ENCODE measurements around the gene ZFAND6. TPM values are rescaled to one million over a fixed set of nuclear protein-coding genes. Genes with fewer than 3 reads are reported as not detected.
A peak's percentile ranks its signal among the peaks of the same experiment; 100 is the strongest.

Gene ZFAND6
- total and polyA plus RNA-seq, 9 donors: 57.3 to 105 (median 65.4) TPM

DNA sequence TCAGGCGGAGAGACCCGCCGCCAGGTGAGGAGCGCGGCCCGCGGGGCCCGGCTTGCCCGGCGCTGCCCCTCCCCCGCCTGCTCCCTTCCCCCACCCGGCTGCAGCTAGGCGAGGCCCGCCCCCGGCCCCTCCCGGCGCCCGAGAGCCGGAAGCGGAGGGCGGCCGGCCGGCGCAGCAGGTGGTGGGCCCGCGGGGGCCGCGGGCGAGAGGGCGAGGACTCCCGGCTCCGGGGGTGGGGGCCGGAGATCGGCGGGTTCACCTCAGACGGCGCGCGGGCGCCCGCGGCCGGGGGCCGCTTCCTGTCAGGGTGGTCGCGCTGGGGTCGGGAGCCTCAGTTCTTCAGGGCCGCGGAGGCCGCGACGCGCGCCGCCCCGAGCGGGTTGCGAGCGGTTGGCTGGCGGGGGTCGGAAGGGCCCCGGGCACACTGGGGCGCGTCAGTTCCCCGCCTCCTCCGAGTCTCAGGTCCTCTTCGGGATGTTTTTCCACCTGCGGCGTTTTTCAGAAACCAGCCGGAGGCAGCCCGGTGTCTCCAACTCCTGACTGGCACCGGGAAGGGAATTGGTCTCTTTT lies 395 bp downstream of the ZFAND6 start:
- Histone ChIP-seq H3K36me3 (no peaks in the 10 kb centered on the region), H3K27me3 (no peaks in the 10 kb centered on the region), H3K27ac (peak overlapping the region; percentile 46 to 91), H3K4me1 (ENCODE audit: insufficient read depth) (peaks cover 2% of the 10 kb centered on the region), H3K4me3 (peak overlapping the region; percentile 52), H3K9me3 (no peaks in the 10 kb centered on the region)
- intact Hi-C loops (cut with DNase I): loop anchor here in 2 of 4 donors (5.0 to 10.0 kb wide), 2 partner anchors 92 to 115 kb away; partner anchors contain the start of gene FAH (in 1 of the 2)
- DNase-seq: no peak
- TF ChIP-seq POLR2A (IDR thresholded peaks at IDR 0.05) (no peak), EP300 (IDR thresholded peaks at IDR 0.05) (no peak)
- TF ChIP-seq, protein P1, sequence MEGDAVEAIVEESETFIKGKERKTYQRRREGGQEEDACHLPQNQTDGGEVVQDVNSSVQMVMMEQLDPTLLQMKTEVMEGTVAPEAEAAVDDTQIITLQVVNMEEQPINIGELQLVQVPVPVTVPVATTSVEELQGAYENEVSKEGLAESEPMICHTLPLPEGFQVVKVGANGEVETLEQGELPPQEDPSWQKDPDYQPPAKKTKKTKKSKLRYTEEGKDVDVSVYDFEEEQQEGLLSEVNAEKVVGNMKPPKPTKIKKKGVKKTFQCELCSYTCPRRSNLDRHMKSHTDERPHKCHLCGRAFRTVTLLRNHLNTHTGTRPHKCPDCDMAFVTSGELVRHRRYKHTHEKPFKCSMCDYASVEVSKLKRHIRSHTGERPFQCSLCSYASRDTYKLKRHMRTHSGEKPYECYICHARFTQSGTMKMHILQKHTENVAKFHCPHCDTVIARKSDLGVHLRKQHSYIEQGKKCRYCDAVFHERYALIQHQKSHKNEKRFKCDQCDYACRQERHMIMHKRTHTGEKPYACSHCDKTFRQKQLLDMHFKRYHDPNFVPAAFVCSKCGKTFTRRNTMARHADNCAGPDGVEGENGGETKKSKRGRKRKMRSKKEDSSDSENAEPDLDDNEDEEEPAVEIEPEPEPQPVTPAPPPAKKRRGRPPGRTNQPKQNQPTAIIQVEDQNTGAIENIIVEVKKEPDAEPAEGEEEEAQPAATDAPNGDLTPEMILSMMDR (IDR thresholded peaks at IDR 0.05): no peak
- 0 to 1% (median 1%) methylated on average over 27 to 71 of the region's 72 CpGs for WGBS, 3 donors

- Histone ChIP-seq H3K27me3 (no peaks in the 10 kb centered on the region), H3K4me1 (ENCODE audit: insufficient read depth) (peaks cover 2% of the 10 kb centered on the region), H3K36me3 (no peaks in the 10 kb centered on the region), H3K27ac (peak overlapping the region; percentile 46 to 91), H3K9me3 (no peaks in the 10 kb centered on the region), H3K4me3 (peak overlapping the region; percentile 52)
- 10 to 13% (median 12%) methylated on average over 26 of the region's 26 CpGs for WGBS, 3 donors
- DNase-seq: peak in 4 of 5 donors; percentile 24 to 48 (median 34)
- intact Hi-C loops (cut with DNase I): loop anchor here in 1 of 4 donors (10.0 kb wide), 1 partner anchor 114 kb away; no protein-coding TSS in a partner anchor
- TF ChIP-seq, protein P1 (IDR thresholded peaks at IDR 0.05): no peak
- TF ChIP-seq EP300 (IDR thresholded peaks at IDR 0.05) (no peak), POLR2A (IDR thresholded peaks at IDR 0.05) (no peak)
Observed at GRCh38 chr15:80060356-80061006, 1.0 kb downstream of the ZFAND6 start.

GRCh38 chr15:80061582-80061981 lies 2.1 kb downstream of the ZFAND6 start:
- Histone ChIP-seq H3K27ac (no peak overlapping the region), H3K36me3 (no peaks in the 10 kb centered on the region), H3K4me1 (ENCODE audit: insufficient read depth) (peaks cover 2% of the 10 kb centered on the region), H3K9me3 (no peaks in the 10 kb centered on the region), H3K4me3 (no peak overlapping the region), H3K27me3 (no peaks in the 10 kb centered on the region)
- intact Hi-C loops (cut with DNase I): loop anchor here in 1 of 4 donors (10.0 kb wide), 1 partner anchor 113 kb away; no protein-coding TSS in a partner anchor
- TF ChIP-seq POLR2A (IDR thresholded peaks at IDR 0.05): no peak
- TF ChIP-seq, protein P1 (IDR thresholded peaks at IDR 0.05): no peak
- no peak for TF ChIP-seq EP300 (IDR thresholded peaks at IDR 0.05)
- no peak for DNase-seq
- 68 to 78% (median 75%) methylated on average over 5 of the region's 5 CpGs for WGBS, 3 donors

GRCh38 chr15:80066912-80067311 lies 7.4 kb downstream of the ZFAND6 start:
- TF ChIP-seq, protein P1 (IDR thresholded peaks at IDR 0.05): no peak
- TF ChIP-seq EP300 (IDR thresholded peaks at IDR 0.05) (no peak), POLR2A (IDR thresholded peaks at IDR 0.05) (no peak)
- Histone ChIP-seq H3K27me3 (no peaks in the 10 kb centered on the region), H3K27ac (no peak overlapping the region), H3K4me3 (no peak overlapping the region), H3K4me1 (ENCODE audit: insufficient read depth) (no peaks in the 10 kb centered on the region), H3K9me3 (no peaks in the 10 kb centered on the region), H3K36me3 (no peaks in the 10 kb centered on the region)
- intact Hi-C loops (cut with DNase I): loop anchor here in 1 of 4 donors (10.0 kb wide), 1 partner anchor 108 kb away; no protein-coding TSS in a partner anchor
- DNase-seq: no peak

Data from ovary (tissue), 9 donors.